A549 (cell line): Measurements from ENCODE around the gene CBARP. TPM values are rescaled to one million over a fixed set of nuclear protein-coding genes. Genes with fewer than 3 reads are reported as not detected.
A peak's percentile ranks its signal among the peaks of the same experiment; 100 is the strongest.

Experiments used
- ATAC-seq, 2 experiments: fragments of 200-7000 bp in 1 of 2; fragments of >200 bp in 1 of 2; cut with Nextera tagmentation in 1 of 2; cut with Tn5 transposase in 1 of 2; 3 replicates each; pipeline versions ENCODE4 v1.8.0 to v1.9.1; 2018 to 2020; ENCODE audit warnings: mild to moderate bottlenecking in 1 of 2, moderate library complexity in 1 of 2
- CTCF ChIA-PET: fragments of 300-600 bp; sonication (Branson Sonifier 250); formaldehyde crosslinking; extraction: SDS; loops from one replicate; lab custom pipeline; 2021; ENCODE audit warnings: antibody characterized with exemption, inconsistent platforms; lab: Yijun Ruan, JAX
- POLR2A ChIA-PET: fragments of 350-600 bp; formaldehyde crosslinking; extraction: SDS; loops from one replicate; lab custom pipeline; 2021; ENCODE audit warnings: antibody characterized with exemption, inconsistent platforms; lab: Yijun Ruan, JAX
- DNase-seq, 2 experiments: peaks; one replicate each; pipeline versions ENCODE4 v3.0.0 to v3.0.0-alpha.2; 2011 to 2016; ENCODE audit warnings: low read depth in 1 of 2, low spot score in 1 of 2
- FAIRE-seq: peaks from 2 replicates; lab custom pipeline; 2011; peaks lifted over from hg19 to GRCh38; lab: Jason Lieb, UNC
- H3K27ac ChIP-seq, 2 experiments: fragments of >200 bp; sonication (Bioruptor Twin); formaldehyde crosslinking; 3 replicates each; pipeline ENCODE4 v1.5.1; 2016 to 2017
- H3K4me1 ChIP-seq: fragments of >200 bp; sonication (Bioruptor Twin); formaldehyde crosslinking; 3 replicates; pipeline ENCODE4 v1.6.1; 2016
- H3K4me2 ChIP-seq: fragments of >200 bp; sonication (Bioruptor Twin); formaldehyde crosslinking; 3 replicates; pipeline ENCODE4 v1.6.1; 2016
- H3K4me3 ChIP-seq: fragments of >200 bp; sonication (Bioruptor Twin); formaldehyde crosslinking; 3 replicates; pipeline ENCODE4 v1.5.1; 2016
- H3K9me3 ChIP-seq: fragments of >200 bp; sonication (Bioruptor Twin); formaldehyde crosslinking; 3 replicates; pipeline ENCODE4 v1.6.1; 2016
- BHLHE40 ChIP-seq: IDR thresholded peaks from 2 replicates; pipeline ENCODE4 v1.6.1; 2012; ENCODE audit warnings: low read depth, low read length, inconsistent platforms
- CBX8 ChIP-seq: fragments of 200-600 bp; sonication (generic); IDR thresholded peaks from 2 replicates; pipeline ENCODE4 v1.6.1; 2016
- CEBPB ChIP-seq, 2 experiments: fragments of >200 bp in 1 of 2; sonication (Bioruptor Twin) in 1 of 2; formaldehyde crosslinking in 1 of 2; IDR thresholded peaks; 2 replicates each; pipeline ENCODE4 v1.6.1; 2012 to 2016
- CHD4 ChIP-seq: fragments of 200-600 bp; sonication (generic); IDR thresholded peaks from 2 replicates; pipeline ENCODE4 v1.6.1; 2016; ENCODE audit warnings: antibody characterized with exemption, mild to moderate bottlenecking, borderline replicate concordance
- EHF ChIP-seq: fragments of 250-450 bp; sonication (Bioruptor Pico); IDR thresholded peaks from 2 replicates; pipeline ENCODE4 v1.5.0; 2020; ENCODE audit warnings: mild to moderate bottlenecking
- EHMT2 ChIP-seq: fragments of 200-600 bp; sonication (generic); IDR thresholded peaks from 2 replicates; pipeline ENCODE4 v1.6.1; 2016; ENCODE audit warnings: antibody characterized with exemption, low read depth, mild to moderate bottlenecking, moderate library complexity
- EP300 ChIP-seq, 2 experiments: fragments of >200 bp; sonication (Bioruptor Twin); formaldehyde crosslinking; IDR thresholded peaks; 2 replicates in 1 of 2; 3 replicates in 1 of 2; pipeline ENCODE4 v1.6.1; 2016 to 2017
- FOSB ChIP-seq: fragments of 250-450 bp; sonication (Bioruptor Pico); IDR thresholded peaks from 2 replicates; pipeline ENCODE4 v1.5.0; 2020; ENCODE audit warnings: mild to moderate bottlenecking, moderate library complexity
- FOSL2 ChIP-seq, 2 experiments: fragments of 450-650 bp in 1 of 2; fragments of >200 bp in 1 of 2; sonication (Bioruptor Twin) in 1 of 2; formaldehyde crosslinking; IDR thresholded peaks; 2 replicates each; pipeline versions ENCODE4 v1.5.0 to v1.6.1; 2016 to 2020; ENCODE audit warnings: mild to moderate bottlenecking in 1 of 2, moderate library complexity in 1 of 2
- GATA3 ChIP-seq: IDR thresholded peaks from 2 replicates; pipeline ENCODE4 v1.6.1; 2012; ENCODE audit warnings: borderline replicate concordance
- HOXB5 ChIP-seq: fragments of 250-450 bp; sonication (Bioruptor Pico); IDR thresholded peaks from 2 replicates; pipeline ENCODE4 v1.5.0; 2020; ENCODE audit warnings: mild to moderate bottlenecking, moderate library complexity
- JUN ChIP-seq, 2 experiments: fragments of >200 bp; sonication (Bioruptor Twin); formaldehyde crosslinking; IDR thresholded peaks; 2 replicates in 1 of 2; 3 replicates in 1 of 2; pipeline ENCODE4 v1.6.1; 2016 to 2017
- JUNB ChIP-seq: fragments of >200 bp; sonication (Bioruptor Twin); formaldehyde crosslinking; IDR thresholded peaks from 2 replicates; pipeline ENCODE4 v1.6.1; 2016
- KDM5A ChIP-seq: fragments of 200-600 bp; sonication (generic); IDR thresholded peaks from 2 replicates; pipeline ENCODE4 v1.6.1; 2016; ENCODE audit warnings: antibody characterized with exemption, mild to moderate bottlenecking
- MAFK ChIP-seq: fragments of 450-650 bp; IDR thresholded peaks from 2 replicates; pipeline ENCODE4 v1.6.1; 2014; ENCODE audit not compliant: partially characterized antibody
- NR3C1 ChIP-seq: fragments of >200 bp; sonication (Bioruptor Twin); formaldehyde crosslinking; IDR thresholded peaks from 3 replicates; pipeline ENCODE4 v1.6.1; 2017
- POLR2A ChIP-seq: IDR thresholded peaks from 2 replicates; pipeline ENCODE4 v1.6.1; 2012; ENCODE audit warnings: mild to moderate bottlenecking, low read length
- RAD21 ChIP-seq, 2 experiments: fragments of >200 bp in 1 of 2; sonication (Bioruptor Twin) in 1 of 2; formaldehyde crosslinking in 1 of 2; IDR thresholded peaks in 1 of 2; conservative IDR thresholded peaks in 1 of 2; 2 replicates in 1 of 2; 3 replicates in 1 of 2; pipeline ENCODE4 v1.6.1; 2012 to 2018; ENCODE audit warnings: inconsistent platforms in 1 of 2
- RARB ChIP-seq: fragments of 250-450 bp; sonication (Bioruptor Pico); IDR thresholded peaks from 2 replicates; pipeline ENCODE4 v1.8.0; 2021; ENCODE audit warnings: mild to moderate bottlenecking, moderate library complexity
- RCOR1 ChIP-seq: fragments of 150-350 bp; IDR thresholded peaks from 2 replicates; pipeline ENCODE4 v1.6.1; 2014; ENCODE audit warnings: antibody characterized with exemption, low read length, low read depth
- RFX5 ChIP-seq: fragments of 450-650 bp; IDR thresholded peaks from 2 replicates; pipeline ENCODE4 v1.7.1; 2014; ENCODE audit warnings: antibody characterized with exemption, mild to moderate bottlenecking, moderate library complexity
- RNF2 ChIP-seq: fragments of 200-600 bp; sonication (generic); IDR thresholded peaks from 2 replicates; pipeline ENCODE4 v1.6.1; 2016; ENCODE audit warnings: low read depth, mild to moderate bottlenecking, antibody characterized with exemption, moderate library complexity, borderline replicate concordance
- SMC3 ChIP-seq: fragments of >200 bp; sonication (Bioruptor Twin); formaldehyde crosslinking; IDR thresholded peaks from 3 replicates; pipeline ENCODE4 v1.6.1; 2018; ENCODE audit warnings: inconsistent platforms
- SREBF2 ChIP-seq: fragments of 450-650 bp; IDR thresholded peaks from 2 replicates; pipeline ENCODE4 v1.6.1; 2014; ENCODE audit warnings: mild to moderate bottlenecking, moderate library complexity
- TP53 ChIP-seq: fragments of 250-450 bp; sonication (Bioruptor Pico); IDR thresholded peaks from 2 replicates; pipeline ENCODE4 v1.5.0; 2021; ENCODE audit warnings: mild to moderate bottlenecking, moderate library complexity
- ZC3H11A ChIP-seq: fragments of 450-650 bp; IDR thresholded peaks from 2 replicates; pipeline ENCODE4 v1.6.1; 2014; ENCODE audit warnings: antibody characterized with exemption, mild to moderate bottlenecking
- ZNF302 ChIP-seq: fragments of 250-450 bp; sonication (Bioruptor Pico); IDR thresholded peaks from 2 replicates; pipeline ENCODE4 v1.9.0; 2021; ENCODE audit warnings: inconsistent platforms, mild to moderate bottlenecking, moderate library complexity
- ZSCAN20 ChIP-seq: fragments of 250-450 bp; sonication (Bioruptor Pico); IDR thresholded peaks from 2 replicates; pipeline ENCODE4 v1.8.0; 2022; ENCODE audit warnings: mild to moderate bottlenecking, moderate library complexity
- WGBS: methylation state at CpG from one replicate; pipeline ENCODE4 v1.1.6; 2017; ENCODE audit errors: missing lambda C conversion rate; 5-methylcytosine and 5-hydroxymethylcytosine counted together
- polyA plus RNA-seq, 4 experiments: library from polyadenylated mRNA; depleted of rRNA in 3 of 4; stranded (reverse); fragments of >200 nt; fragmentation: RNase III in 1 of 4; extraction: RNeasy Plus Mini Kit Qiagen cat#74134 plus additional on column Dnase treatment in 1 of 4; gene quantifications; 2 replicates in 3 of 4; 3 replicates in 1 of 4; pipeline ENCODE4 v1.2.3, GENCODE V29; 2011 to 2017
- TF ChIP-seq, protein P1 (sequence below): fragments of >200 bp; sonication (Bioruptor Twin); formaldehyde crosslinking; IDR thresholded peaks from 3 replicates; pipeline ENCODE4 v1.5.1; 2016
- TF ChIP-seq, protein P2 (sequence below): fragments of >200 bp; sonication (Bioruptor Twin); formaldehyde crosslinking; IDR thresholded peaks from 2 replicates; pipeline ENCODE4 v1.6.1; 2016
- TF ChIP-seq, protein P3 (sequence below): fragments of 450-650 bp; IDR thresholded peaks from 2 replicates; pipeline ENCODE4 v1.6.1; 2014; ENCODE audit warnings: antibody characterized with exemption
- TF ChIP-seq, protein P4 (sequence below): IDR thresholded peaks from 2 replicates; pipeline ENCODE4 v1.6.1; 2012
- TF ChIP-seq, protein P5 (sequence below): fragments of >200 bp; sonication (Bioruptor Twin); formaldehyde crosslinking; IDR thresholded peaks from 3 replicates; pipeline ENCODE4 v1.6.1; 2016
- TF ChIP-seq, protein P6 (sequence below): IDR thresholded peaks from 2 replicates; pipeline ENCODE4 v1.6.1; 2012; ENCODE audit warnings: low read depth, borderline replicate concordance
- TF ChIP-seq, protein P7 (sequence below): fragments of 250-450 bp; sonication (Bioruptor Pico); IDR thresholded peaks from 2 replicates; pipeline ENCODE4 v1.5.0; 2020; ENCODE audit warnings: low read depth, mild to moderate bottlenecking, moderate library complexity

Gene CBARP
- polyA plus RNA-seq, 2 of the 4 experiments (the other 2 are of a cell fraction): 0.19 to 2.0 TPM

DNA sequence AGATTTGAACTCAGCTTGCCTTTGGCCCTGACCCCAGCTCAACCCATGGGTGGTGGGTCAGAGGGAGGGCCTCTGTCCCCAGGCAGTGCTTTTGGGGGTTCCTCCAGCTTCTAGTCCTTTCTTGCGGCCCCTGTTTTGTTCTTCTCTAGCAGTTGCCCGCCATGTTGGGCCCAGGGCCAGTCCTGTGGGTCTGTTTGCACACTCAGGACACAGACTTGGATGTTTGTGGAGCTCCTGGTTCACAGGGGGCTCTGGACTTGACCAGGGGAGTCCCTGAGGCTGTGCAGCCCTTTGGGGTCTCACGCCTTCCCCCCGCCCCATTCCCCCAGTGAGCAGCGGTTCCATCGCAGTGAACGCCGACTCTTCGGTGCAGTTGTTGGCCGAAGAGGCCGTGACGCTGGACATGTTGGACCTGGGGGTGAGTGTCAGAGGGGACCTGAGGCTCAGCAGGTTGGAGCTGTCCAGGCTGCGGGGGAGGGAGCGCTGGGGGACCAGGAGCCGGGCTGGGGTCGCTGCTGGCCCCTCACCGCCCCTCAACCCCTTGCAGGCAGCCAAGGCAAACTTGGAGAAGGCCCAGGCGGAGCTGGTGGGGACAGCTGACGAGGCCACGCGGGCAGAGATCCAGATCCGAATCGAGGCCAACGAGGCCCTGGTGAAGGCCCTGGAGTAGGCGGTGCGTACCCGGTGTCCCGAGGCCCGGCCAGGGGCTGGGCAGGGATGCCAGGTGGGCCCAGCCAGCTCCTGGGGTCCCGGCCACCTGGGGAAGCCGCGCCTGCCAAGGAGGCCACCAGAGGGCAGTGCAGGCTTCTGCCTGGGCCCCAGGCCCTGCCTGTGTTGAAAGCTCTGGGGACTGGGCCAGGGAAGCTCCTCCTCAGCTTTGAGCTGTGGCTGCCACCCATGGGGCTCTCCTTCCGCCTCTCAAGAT is 6.2 kb upstream of the CBARP start:
- Histone ChIP-seq H3K4me2 (peak overlapping the region; percentile 86), H3K4me3 (peak overlapping the region; percentile 31; the same call in 2 of the 3 replicates), H3K27ac (peak overlapping the region; percentile 76 to 91), H3K4me1 (peaks cover 61% of the 10 kb centered on the region), H3K9me3 (no peaks in the 10 kb centered on the region)
- CTCF ChIA-PET: interaction anchor here (0.6 to 7.5 kb wide), 24 partner anchors 12 to 460 kb away, joined by 3 to 500 read pairs (median 5); partner anchors contain the start of genes ARHGAP45, CIRBP, FAM174C and POLR2E
- DNase-seq: peak; percentile 79 to 84
- ATAC-seq: peak; percentile 33 to 70
- no peak for FAIRE-seq
- 60% methylated on average over 19 of the region's 33 CpGs for WGBS
- POLR2A ChIA-PET: interaction anchor here (0.6 to 4.5 kb wide), 7 partner anchors 9 to 611 kb away, joined by 3 to 98 read pairs (median 9); partner anchors contain the start of genes CIRBP and FAM174C
- TF ChIP-seq, protein P1, sequence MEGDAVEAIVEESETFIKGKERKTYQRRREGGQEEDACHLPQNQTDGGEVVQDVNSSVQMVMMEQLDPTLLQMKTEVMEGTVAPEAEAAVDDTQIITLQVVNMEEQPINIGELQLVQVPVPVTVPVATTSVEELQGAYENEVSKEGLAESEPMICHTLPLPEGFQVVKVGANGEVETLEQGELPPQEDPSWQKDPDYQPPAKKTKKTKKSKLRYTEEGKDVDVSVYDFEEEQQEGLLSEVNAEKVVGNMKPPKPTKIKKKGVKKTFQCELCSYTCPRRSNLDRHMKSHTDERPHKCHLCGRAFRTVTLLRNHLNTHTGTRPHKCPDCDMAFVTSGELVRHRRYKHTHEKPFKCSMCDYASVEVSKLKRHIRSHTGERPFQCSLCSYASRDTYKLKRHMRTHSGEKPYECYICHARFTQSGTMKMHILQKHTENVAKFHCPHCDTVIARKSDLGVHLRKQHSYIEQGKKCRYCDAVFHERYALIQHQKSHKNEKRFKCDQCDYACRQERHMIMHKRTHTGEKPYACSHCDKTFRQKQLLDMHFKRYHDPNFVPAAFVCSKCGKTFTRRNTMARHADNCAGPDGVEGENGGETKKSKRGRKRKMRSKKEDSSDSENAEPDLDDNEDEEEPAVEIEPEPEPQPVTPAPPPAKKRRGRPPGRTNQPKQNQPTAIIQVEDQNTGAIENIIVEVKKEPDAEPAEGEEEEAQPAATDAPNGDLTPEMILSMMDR: peak; percentile 80
- TF ChIP-seq HOXB5 (CRISPR knock-in tag): no peak
- no peak for TF ChIP-seq ZC3H11A
- TF ChIP-seq JUNB: no peak
- TF ChIP-seq FOSB (CRISPR knock-in tag): no peak
- no peak for TF ChIP-seq TP53 (CRISPR knock-in tag)
- no peak for TF ChIP-seq MAFK
- TF ChIP-seq, protein P2, sequence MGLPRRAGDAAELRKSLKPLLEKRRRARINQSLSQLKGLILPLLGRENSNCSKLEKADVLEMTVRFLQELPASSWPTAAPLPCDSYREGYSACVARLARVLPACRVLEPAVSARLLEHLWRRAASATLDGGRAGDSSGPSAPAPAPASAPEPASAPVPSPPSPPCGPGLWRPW: no peak
- TF ChIP-seq, protein P3, sequence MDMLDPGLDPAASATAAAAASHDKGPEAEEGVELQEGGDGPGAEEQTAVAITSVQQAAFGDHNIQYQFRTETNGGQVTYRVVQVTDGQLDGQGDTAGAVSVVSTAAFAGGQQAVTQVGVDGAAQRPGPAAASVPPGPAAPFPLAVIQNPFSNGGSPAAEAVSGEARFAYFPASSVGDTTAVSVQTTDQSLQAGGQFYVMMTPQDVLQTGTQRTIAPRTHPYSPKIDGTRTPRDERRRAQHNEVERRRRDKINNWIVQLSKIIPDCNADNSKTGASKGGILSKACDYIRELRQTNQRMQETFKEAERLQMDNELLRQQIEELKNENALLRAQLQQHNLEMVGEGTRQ: no peak
- TF ChIP-seq SMC3: peak; percentile 68
- no peak for TF ChIP-seq BHLHE40
- no peak for TF ChIP-seq CBX8
- TF ChIP-seq RFX5: no peak
- TF ChIP-seq, protein P4, sequence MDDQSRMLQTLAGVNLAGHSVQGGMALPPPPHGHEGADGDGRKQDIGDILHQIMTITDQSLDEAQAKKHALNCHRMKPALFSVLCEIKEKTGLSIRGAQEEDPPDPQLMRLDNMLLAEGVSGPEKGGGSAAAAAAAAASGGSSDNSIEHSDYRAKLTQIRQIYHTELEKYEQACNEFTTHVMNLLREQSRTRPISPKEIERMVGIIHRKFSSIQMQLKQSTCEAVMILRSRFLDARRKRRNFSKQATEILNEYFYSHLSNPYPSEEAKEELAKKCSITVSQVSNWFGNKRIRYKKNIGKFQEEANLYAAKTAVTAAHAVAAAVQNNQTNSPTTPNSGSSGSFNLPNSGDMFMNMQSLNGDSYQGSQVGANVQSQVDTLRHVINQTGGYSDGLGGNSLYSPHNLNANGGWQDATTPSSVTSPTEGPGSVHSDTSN: no peak
- TF ChIP-seq CEBPB (IDR thresholded peaks at IDR 0.05): 0 out of 4 replicates have a peak, but pooled peaks of 1 of the 2 experiments have one; percentile 12
- no peak for TF ChIP-seq EHMT2
- no peak for TF ChIP-seq GATA3
- TF ChIP-seq RARB (CRISPR knock-in tag): no peak
- TF ChIP-seq RNF2: no peak
- TF ChIP-seq, protein P5, sequence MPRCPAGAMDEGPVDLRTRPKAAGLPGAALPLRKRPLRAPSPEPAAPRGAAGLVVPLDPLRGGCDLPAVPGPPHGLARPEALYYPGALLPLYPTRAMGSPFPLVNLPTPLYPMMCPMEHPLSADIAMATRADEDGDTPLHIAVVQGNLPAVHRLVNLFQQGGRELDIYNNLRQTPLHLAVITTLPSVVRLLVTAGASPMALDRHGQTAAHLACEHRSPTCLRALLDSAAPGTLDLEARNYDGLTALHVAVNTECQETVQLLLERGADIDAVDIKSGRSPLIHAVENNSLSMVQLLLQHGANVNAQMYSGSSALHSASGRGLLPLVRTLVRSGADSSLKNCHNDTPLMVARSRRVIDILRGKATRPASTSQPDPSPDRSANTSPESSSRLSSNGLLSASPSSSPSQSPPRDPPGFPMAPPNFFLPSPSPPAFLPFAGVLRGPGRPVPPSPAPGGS: no peak
- TF ChIP-seq ZSCAN20 (CRISPR knock-in tag): no peak
- TF ChIP-seq CHD4: no peak
- no peak for TF ChIP-seq NR3C1
- TF ChIP-seq EHF (CRISPR knock-in tag): no peak
- no peak for TF ChIP-seq KDM5A
- TF ChIP-seq SREBF2: no peak
- TF ChIP-seq JUN (IDR thresholded peaks at IDR 0.05): 0 out of 5 replicates have a peak, but pooled peaks of 1 of the 2 experiments have one; percentile 5
- TF ChIP-seq RCOR1: no peak
- no peak for TF ChIP-seq FOSL2 (IDR thresholded peaks at IDR 0.05)
- TF ChIP-seq FOSL2 (CRISPR knock-in tag; IDR thresholded peaks at IDR 0.05): no peak
- TF ChIP-seq ZNF302 (CRISPR knock-in tag): no peak
- TF ChIP-seq, protein P6, sequence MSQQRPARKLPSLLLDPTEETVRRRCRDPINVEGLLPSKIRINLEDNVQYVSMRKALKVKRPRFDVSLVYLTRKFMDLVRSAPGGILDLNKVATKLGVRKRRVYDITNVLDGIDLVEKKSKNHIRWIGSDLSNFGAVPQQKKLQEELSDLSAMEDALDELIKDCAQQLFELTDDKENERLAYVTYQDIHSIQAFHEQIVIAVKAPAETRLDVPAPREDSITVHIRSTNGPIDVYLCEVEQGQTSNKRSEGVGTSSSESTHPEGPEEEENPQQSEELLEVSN: no peak
- TF ChIP-seq, protein P7, sequence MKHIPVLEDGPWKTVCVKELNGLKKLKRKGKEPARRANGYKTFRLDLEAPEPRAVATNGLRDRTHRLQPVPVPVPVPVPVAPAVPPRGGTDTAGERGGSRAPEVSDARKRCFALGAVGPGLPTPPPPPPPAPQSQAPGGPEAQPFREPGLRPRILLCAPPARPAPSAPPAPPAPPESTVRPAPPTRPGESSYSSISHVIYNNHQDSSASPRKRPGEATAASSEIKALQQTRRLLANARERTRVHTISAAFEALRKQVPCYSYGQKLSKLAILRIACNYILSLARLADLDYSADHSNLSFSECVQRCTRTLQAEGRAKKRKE (CRISPR knock-in tag): no peak
- no peak for TF ChIP-seq EP300 (IDR thresholded peaks at IDR 0.05)
- peak; percentile 73 to 87 for TF ChIP-seq RAD21 (conservative IDR thresholded peaks at IDR 0.05 in 1 of 2, IDR thresholded peaks at IDR 0.05 in 1 of 2)
- TF ChIP-seq POLR2A: no peak
